ENCODE results near the gene OSBPL10.

- TF ChIP-seq CEBPB (IDR thresholded peaks at IDR 0.05) (no peak), USF2 (IDR thresholded peaks at IDR 0.05) (no peak), RFX5 (IDR thresholded peaks at IDR 0.05) (no peak), POLR2A (IDR thresholded peaks at IDR 0.05; ENCODE audit: low read length) (no peak), ZFP36 (IDR thresholded peaks at IDR 0.05; ENCODE audit: borderline replicate concordance, partially characterized antibody) (no peak), CTCF (IDR thresholded peaks at IDR 0.05) (no peak), SMC3 (IDR thresholded peaks at IDR 0.05) (no peak), RAD21 (conservative IDR thresholded peaks at IDR 0.05 in 1 of 2, IDR thresholded peaks at IDR 0.05 in 1 of 2) (no peak), ELK1 (IDR thresholded peaks at IDR 0.05; ENCODE audit: low read depth, low read length) (no peak), MAFK (IDR thresholded peaks at IDR 0.05; ENCODE audit: partially characterized antibody) (no peak), HOXA7 (CRISPR knock-in tag; IDR thresholded peaks at IDR 0.05) (no peak), REST (IDR thresholded peaks at IDR 0.05) (no peak)
Measured at GRCh38 chr3:31922962-31923361, 58.1 kb downstream of the OSBPL10 start.

Measured in A549 (cell line).